Activated T-helper 17 cell treated with anti-CD3 and anti-CD28 coated beads, Interleukin-2, amount 50 U/mL, for 72 hours (primary cell): Measurements from ENCODE around the gene SLC39A11. TPM values are rescaled to one million over a fixed set of nuclear protein-coding genes. Genes with fewer than 3 reads are reported as not detected.

Experiments used
- ATAC-seq: fragments of 150-1000 bp; cut with Tn5 transposase; replicated peaks from 2 replicates; pipeline ENCODE4 v1.10.0; 2021; ENCODE audit warnings: mild to moderate bottlenecking, moderate library complexity
- H3K27ac Mint-ChIP-seq: one replicate; pipeline ENCODE4 v1.8.0; 2022; ENCODE audit warnings: mixed read lengths
- H3K27me3 Mint-ChIP-seq: one replicate; pipeline ENCODE4 v1.8.0; 2022; ENCODE audit warnings: mixed read lengths
- H3K36me3 Mint-ChIP-seq: one replicate; pipeline ENCODE4 v1.8.0; 2022; ENCODE audit warnings: low read depth, mild to moderate bottlenecking, mixed read lengths
- H3K4me1 Mint-ChIP-seq: one replicate; pipeline ENCODE4 v1.8.0; 2022; ENCODE audit warnings: mixed read lengths
- H3K4me3 Mint-ChIP-seq: one replicate; pipeline ENCODE4 v1.8.0; 2022; ENCODE audit warnings: mild to moderate bottlenecking, mixed read lengths
- H3K9me3 Mint-ChIP-seq: one replicate; pipeline ENCODE4 v1.8.0; 2022; ENCODE audit warnings: mixed read lengths
- total RNA-seq, 2 donors: library from RNA; stranded (reverse); gene quantifications; one replicate each; pipeline ENCODE4 v1.2.3, GENCODE V29; 2022

The SLC39A11 gene
- total RNA-seq, 2 donors from 2014 or later = 13.1 to 19.0 TPM

- no peak for ATAC-seq
- peaks cover 10% of the 10 kb centered on the region for H3K9me3 Mint-ChIP-seq
- peaks cover 10% of the 10 kb centered on the region for H3K27me3 Mint-ChIP-seq
- no peaks in the 10 kb centered on the region for H3K4me1 Mint-ChIP-seq
- no peaks in the 10 kb centered on the region for H3K36me3 Mint-ChIP-seq
- H3K27ac Mint-ChIP-seq = no peak overlapping the region
- H3K4me3 Mint-ChIP-seq = no peak overlapping the region
These were observed 486.9 kb downstream of the SLC39A11 start for GRCh38 chr17:72605543-72605942.

- Mint-ChIP-seq H3K4me3 (no peak overlapping the region), H3K27me3 (peaks cover 10% of the 10 kb centered on the region), H3K27ac (no peak overlapping the region), H3K9me3 (peaks cover 10% of the 10 kb centered on the region), H3K4me1 (no peaks in the 10 kb centered on the region), H3K36me3 (no peaks in the 10 kb centered on the region)
- ATAC-seq = no peak
These were observed 488.0 kb downstream of the SLC39A11 start for GRCh38 chr17:72604518-72604917.

- H3K4me1 Mint-ChIP-seq = no peaks in the 10 kb centered on the region
- peaks cover 10% of the 10 kb centered on the region for H3K9me3 Mint-ChIP-seq
- no peak overlapping the region for H3K4me3 Mint-ChIP-seq
- no peak overlapping the region for H3K27ac Mint-ChIP-seq
- peaks cover 10% of the 10 kb centered on the region for H3K27me3 Mint-ChIP-seq
- no peak for ATAC-seq
- no peaks in the 10 kb centered on the region for H3K36me3 Mint-ChIP-seq
These were observed 488.9 kb downstream of the SLC39A11 start for GRCh38 chr17:72603420-72604242.

DNA sequence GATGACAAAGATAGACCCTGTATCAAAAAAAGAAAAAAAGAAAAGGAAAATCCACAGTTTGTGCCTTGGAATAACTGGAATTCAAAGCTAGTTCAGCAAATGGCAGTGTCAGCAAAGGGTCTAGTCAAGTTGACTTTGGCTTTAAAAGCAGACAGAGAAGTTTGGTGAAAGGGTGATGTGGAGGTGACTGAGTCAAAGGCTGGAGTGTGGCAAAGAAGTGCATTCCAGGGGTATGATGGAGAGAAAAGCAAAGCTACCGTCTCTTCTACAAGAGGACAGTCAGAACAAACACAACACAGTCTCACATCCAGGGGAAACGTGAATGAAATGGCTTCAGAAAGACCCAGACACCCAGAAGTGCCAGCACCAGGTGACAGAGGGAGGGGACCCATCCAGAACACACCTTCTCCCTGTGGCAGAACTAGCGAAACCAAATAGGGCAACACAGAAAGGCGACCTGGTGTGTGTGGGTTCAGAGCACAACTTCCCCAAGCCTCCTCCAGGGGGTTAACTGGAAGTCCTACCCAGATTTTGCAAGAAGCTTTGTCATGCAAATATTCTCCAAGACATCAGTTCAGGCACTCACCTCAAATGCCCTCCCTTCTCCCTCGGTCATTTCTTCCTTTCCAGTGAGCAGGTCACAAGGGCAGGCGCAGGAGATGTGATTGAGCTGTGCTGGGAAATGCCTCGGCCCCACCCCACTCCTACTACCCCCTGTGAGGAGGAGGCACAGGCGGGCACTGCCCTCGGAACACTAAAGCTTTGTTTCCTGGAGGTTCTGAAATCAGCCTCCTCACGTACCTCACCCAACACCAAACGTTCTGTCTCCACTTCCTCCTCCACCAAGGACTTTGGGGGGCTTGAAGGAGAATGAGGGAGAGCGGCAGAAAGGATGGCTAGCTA is 489.7 kb downstream of the SLC39A11 start:
- Mint-ChIP-seq H3K36me3 (no peaks in the 10 kb centered on the region), H3K4me3 (no peak overlapping the region), H3K9me3 (peaks cover 4% of the 10 kb centered on the region), H3K27ac (no peak overlapping the region), H3K4me1 (no peaks in the 10 kb centered on the region), H3K27me3 (peaks cover 10% of the 10 kb centered on the region)
- ATAC-seq = peak; percentile 16

DNA sequence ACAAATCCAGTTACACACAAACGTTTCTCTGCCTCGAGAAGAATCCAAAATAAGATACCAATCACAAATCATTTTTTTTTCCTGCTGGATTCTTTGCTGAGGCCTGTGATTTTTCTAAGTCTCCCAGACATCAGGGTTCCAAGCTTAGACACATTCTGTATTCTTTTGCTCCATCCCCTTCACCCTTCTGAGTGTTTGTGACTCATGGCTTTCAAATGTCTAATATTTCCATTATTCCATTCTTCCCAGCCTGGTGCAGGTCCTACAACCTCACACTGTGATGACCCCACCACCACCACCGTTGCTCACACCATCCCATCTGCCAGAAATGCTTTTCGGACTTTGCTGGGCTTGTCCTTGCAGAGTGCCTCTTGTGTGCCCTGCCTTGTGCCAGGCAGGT is 491.6 kb downstream of the SLC39A11 start:
- H3K27me3 Mint-ChIP-seq = peaks cover 10% of the 10 kb centered on the region
- no peak for ATAC-seq
- H3K9me3 Mint-ChIP-seq = no peaks in the 10 kb centered on the region
- H3K27ac Mint-ChIP-seq = no peak overlapping the region
- H3K4me3 Mint-ChIP-seq = no peak overlapping the region
- H3K4me1 Mint-ChIP-seq = no peaks in the 10 kb centered on the region
- H3K36me3 Mint-ChIP-seq = no peaks in the 10 kb centered on the region

GRCh38 chr17:72599891-72600290 is 492.6 kb downstream of the SLC39A11 start:
- H3K36me3 Mint-ChIP-seq = no peaks in the 10 kb centered on the region
- no peaks in the 10 kb centered on the region for H3K4me1 Mint-ChIP-seq
- H3K27ac Mint-ChIP-seq = no peak overlapping the region
- ATAC-seq = no peak
- H3K9me3 Mint-ChIP-seq = no peaks in the 10 kb centered on the region
- H3K27me3 Mint-ChIP-seq = peaks cover 10% of the 10 kb centered on the region
- H3K4me3 Mint-ChIP-seq = no peak overlapping the region

DNA sequence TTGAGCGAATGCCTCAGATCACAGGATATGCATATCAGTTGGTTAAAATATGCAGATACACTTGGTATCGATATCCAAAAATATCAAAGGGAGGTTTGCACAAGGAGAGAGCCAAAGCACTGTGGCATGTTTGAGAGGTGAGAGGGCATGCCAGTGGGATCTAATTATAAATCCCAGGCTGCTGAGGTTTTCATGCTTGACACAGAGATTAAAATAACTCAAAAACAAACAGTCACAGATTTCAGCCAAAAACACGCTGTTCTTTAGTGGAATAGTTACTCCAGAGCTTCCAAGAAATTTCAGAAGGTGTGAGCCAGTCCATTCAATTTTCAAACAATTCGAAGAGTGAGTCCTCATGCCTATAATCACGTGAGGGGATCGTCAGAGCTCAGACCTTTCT is 493.8 kb downstream of the SLC39A11 start:
- no peaks in the 10 kb centered on the region for H3K4me1 Mint-ChIP-seq
- no peaks in the 10 kb centered on the region for H3K36me3 Mint-ChIP-seq
- peaks cover 10% of the 10 kb centered on the region for H3K27me3 Mint-ChIP-seq
- H3K4me3 Mint-ChIP-seq = no peak overlapping the region
- no peak for ATAC-seq
- H3K27ac Mint-ChIP-seq = no peak overlapping the region
- H3K9me3 Mint-ChIP-seq = no peaks in the 10 kb centered on the region

DNA sequence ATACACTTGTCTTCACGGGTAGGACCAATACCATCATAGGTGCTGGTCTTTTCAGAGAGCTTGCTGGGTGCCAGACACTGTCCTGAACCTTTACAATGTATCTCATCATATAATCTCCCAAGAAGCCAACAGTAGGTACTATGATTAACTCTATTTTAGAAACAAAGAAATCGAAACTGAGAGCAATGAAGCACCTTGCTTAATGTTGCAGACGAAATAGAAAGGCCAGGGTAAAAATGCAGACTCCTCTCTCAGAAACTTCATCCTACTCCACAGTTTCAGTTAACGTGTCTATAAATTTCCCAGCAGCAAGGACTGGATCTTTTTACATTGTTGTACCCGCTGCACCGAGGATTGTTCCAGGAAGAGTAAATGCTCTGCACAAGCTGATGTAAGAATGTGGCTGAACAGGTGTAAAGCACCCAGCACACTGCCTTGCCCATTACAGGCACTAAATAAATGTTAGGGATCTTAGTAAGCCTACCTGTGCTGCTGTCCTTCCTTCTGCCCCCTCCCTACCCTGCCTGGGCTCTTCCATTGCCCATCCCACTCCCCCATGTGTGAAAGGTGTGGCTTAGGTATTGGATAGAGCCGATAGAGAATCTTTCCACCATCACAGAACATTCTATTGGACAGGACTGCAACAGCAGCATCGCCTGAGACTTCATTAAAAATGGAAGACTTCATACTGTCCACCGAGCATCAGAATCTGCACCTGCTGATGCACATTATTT is 495.0 kb downstream of the SLC39A11 start:
- Mint-ChIP-seq H3K4me3 (no peak overlapping the region), H3K27me3 (peaks cover 10% of the 10 kb centered on the region)
- ATAC-seq = no peak

More for the DNA sequence above, 495.0 kb downstream of the SLC39A11 start:
- no peaks in the 10 kb centered on the region for H3K36me3 Mint-ChIP-seq
- no peaks in the 10 kb centered on the region for H3K4me1 Mint-ChIP-seq
- no peak overlapping the region for H3K27ac Mint-ChIP-seq
- no peaks in the 10 kb centered on the region for H3K9me3 Mint-ChIP-seq

Other genes with a start within 250 kb of the SLC39A11 start
- under 1 TPM; 0.04 to 0.90 TPM for gene SSTR2, start 72.3 kb upstream of the SLC39A11 start, total RNA-seq
- gene COG1, start 100.4 kb upstream of the SLC39A11 start, total RNA-seq = 10 to 100 TPM; 22.5 to 27.3 TPM
- gene CPSF4L, start 169.2 kb upstream of the SLC39A11 start, total RNA-seq = not detected
- gene CDC42EP4, start 219.3 kb upstream of the SLC39A11 start, total RNA-seq = 1 to 10 TPM in 1 of 2 donors, under 1 TPM in 1; 0.67 to 2.5 TPM